HuH-7 (cell line): Measurements from ENCODE around the gene CRADD.
"Not testable (repeated sequence)": the region's sequence is repeated elsewhere in the genome, so short reads cannot be mapped to it uniquely, and the experiment has no call there.

Source experiments
- DNase-seq: peaks from one replicate; pipeline ENCODE4 v3.0.0; 2011; ENCODE audit warnings: low spot score

The CRADD gene

GRCh38 chr12:93677195-93678064, at the start of gene CRADD:
TSS of gene CRADD (plus strand) at chr12:93677375.
- peak; percentile 43 for DNase-seq

- no peak for DNase-seq
These were observed 44.8 kb upstream of the CRADD start for GRCh38 chr12:93632383-93632782.

- DNase-seq, result no peak
These were observed 42.8 kb upstream of the CRADD start for GRCh38 chr12:93634416-93634815.

GRCh38 chr12:93636708-93637107, 40.5 kb upstream of the CRADD start:
- DNase-seq, result no peak

- DNase-seq, result no peak
These were observed 39.1 kb upstream of the CRADD start for GRCh38 chr12:93638095-93638494.

- no peak for DNase-seq
These were observed 38.2 kb upstream of the CRADD start for GRCh38 chr12:93638954-93639353.

GRCh38 chr12:93639406-93639805, 37.8 kb upstream of the CRADD start:
- no peak for DNase-seq

- DNase-seq, result not testable (repeated sequence)
These were observed 35.8 kb upstream of the CRADD start for GRCh38 chr12:93641380-93641779.

- no peak for DNase-seq
These were observed 34.4 kb upstream of the CRADD start for GRCh38 chr12:93642751-93643150.

- DNase-seq, result no peak
These were observed 31.5 kb upstream of the CRADD start for GRCh38 chr12:93645702-93646101.

- no peak for DNase-seq
These were observed 26.5 kb upstream of the CRADD start for GRCh38 chr12:93650626-93651025.

GRCh38 chr12:93653079-93653478, 24.1 kb upstream of the CRADD start:
- DNase-seq, result no peak

GRCh38 chr12:93653712-93654111, 23.5 kb upstream of the CRADD start:
- DNase-seq, result no peak

- DNase-seq, result no peak
These were observed 22.8 kb upstream of the CRADD start for GRCh38 chr12:93654421-93654820.

GRCh38 chr12:93657071-93657470, 20.1 kb upstream of the CRADD start:
- no peak for DNase-seq

GRCh38 chr12:93661021-93661420, 16.2 kb upstream of the CRADD start:
- DNase-seq, result no peak

GRCh38 chr12:93663006-93663728, 14.0 kb upstream of the CRADD start:
- DNase-seq, result no peak

GRCh38 chr12:93663729-93664084, 13.5 kb upstream of the CRADD start:
- DNase-seq, result no peak

- DNase-seq, result no peak
These were observed 12.5 kb upstream of the CRADD start for GRCh38 chr12:93664573-93665138.

- DNase-seq, result no peak
These were observed 9.5 kb upstream of the CRADD start for GRCh38 chr12:93667672-93668071.

GRCh38 chr12:93668919-93669418, 8.2 kb upstream of the CRADD start:
- DNase-seq, result no peak

GRCh38 chr12:93669452-93669851, 7.7 kb upstream of the CRADD start:
- no peak for DNase-seq

- no peak for DNase-seq
These were observed 7.1 kb upstream of the CRADD start for GRCh38 chr12:93670104-93670503.
